ENCODE measurements around the gene IFIH1. TPM values are rescaled to one million over a fixed set of nuclear protein-coding genes. Genes with fewer than 3 reads are reported as not detected.
A peak's percentile ranks its signal among the peaks of the same experiment; 100 is the strongest.

IFIH1 gene
- total RNA-seq, 2 donors from 2014 or later: 8.5 to 11.4 TPM

DNA sequence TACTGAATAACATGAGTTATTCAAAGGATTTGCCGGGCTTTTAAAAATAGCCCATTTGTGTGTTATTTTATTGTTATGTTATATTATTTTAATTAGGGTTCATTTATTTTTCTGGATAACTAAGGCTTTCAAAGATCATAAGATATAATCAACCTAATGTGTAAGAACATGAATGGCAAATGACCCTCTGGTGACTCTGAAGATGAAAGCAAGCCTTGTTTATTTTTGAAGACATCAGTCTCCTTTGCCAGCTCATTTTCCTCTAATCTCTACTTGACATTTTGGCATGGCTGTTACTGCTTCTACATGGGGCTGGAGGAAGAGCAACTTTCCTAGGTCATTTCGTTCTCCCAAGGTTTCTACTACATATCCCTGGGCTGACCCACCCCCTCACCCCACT is 85.8 kb downstream of the IFIH1 start:
- intact Hi-C loops (cut with DNase I): no loop called here
- no peak for DNase-seq
- no peak for ATAC-seq

DNA sequence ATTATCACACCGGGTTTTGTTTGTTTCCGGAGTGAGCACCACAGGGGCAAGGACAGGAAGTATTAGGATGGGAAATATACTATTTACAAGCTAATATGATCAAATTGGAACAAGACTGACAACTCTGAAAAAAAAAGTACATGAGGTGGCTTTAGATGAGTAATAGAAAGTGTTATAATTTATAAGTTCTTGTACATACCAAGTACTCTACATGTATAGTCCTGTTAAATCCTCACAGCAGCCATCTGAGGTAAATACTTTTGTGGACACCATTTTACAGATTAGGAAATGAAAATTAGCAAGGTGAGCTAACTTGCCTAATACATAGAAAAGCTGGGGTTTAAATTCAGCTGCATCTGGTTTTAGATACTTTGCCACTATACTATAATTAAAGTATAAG is 86.5 kb downstream of the IFIH1 start:
- intact Hi-C loops (cut with DNase I): no loop called here
- no peak for ATAC-seq

DNA sequence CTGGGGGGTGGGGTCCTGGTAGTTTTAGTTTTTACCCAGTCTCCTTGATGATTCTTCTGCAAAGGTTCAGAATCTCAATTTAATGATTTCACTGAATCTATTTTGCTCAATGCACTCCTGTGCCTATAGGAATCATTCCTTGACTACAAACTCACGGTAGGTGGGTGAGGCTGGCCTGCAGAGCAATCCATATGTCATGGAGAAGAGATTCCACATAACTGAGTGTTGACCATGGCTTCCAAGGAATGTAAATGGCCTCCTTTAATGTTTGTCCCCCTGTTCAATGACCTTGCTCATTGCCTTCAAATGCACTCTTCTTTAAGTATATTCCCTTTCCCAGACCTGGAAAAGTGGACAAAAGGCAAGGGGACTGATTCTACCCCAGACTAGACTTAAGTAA is 87.7 kb downstream of the IFIH1 start:
- ATAC-seq (no peak), DNase-seq (no peak)
- intact Hi-C loops (cut with DNase I): no loop called here

More for the DNA sequence above, 86.5 kb downstream of the IFIH1 start:
- no peak for DNase-seq

DNA sequence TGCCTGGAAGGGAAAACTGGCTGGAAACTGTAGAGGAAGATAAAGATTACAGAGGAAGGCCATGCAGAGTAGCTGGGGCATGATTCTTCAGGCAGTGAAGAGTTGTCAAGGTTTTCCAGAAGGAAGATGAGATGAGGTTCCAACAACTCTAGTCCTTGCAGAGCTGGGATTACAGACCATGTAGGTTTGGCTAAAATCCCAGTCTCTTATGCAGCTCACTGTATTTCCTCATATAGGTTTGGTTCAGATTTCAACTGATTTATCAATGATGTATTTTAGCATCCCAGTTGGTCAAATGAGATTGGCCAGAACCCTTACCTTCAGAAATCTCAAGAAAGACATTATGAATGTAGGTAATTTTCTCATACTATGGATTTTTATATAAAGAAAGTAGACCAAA is 91.6 kb downstream of the IFIH1 start:
- intact Hi-C loops (cut with DNase I): no loop called here
- DNase-seq: no peak
- ATAC-seq: no peak

DNA sequence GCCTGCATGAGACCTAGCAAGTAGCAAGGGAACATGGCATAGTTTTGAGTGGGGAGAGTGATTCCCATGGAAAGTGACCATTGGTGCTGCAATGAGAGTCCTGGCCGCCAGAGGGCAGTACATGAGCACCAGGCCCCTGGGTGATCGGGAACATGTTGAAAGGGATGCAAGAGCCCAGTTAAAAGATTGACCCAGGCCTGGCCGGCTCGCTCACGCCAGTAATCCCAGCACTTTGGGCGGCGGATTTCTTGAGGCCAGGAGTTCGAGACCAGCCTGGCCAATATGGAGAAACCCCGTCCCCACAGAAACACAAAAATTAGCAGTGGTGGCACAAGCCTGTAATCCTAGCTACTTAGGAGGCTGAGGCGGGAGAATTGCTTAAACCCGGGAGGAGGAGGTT is 97.4 kb downstream of the IFIH1 start:
- ATAC-seq: peak; percentile 78 to 81

DNA sequence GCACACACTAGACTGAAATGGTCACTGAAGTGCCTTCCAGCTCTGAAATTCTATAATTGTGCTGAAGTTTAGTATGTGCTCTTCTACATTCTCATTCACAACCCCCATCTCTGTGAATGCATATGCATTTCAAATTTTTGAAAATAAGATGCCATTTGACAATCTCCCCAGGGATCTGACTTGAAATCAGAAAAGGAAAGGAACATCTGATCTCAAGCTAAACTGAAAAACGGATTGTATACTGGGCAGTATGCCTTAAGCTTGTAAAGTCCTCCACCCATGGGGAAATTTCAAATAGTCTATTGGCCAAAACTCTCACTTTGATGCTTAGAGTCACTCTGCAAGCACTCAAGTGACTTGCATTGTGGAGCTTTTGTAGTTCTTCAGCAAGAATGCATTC is 98.1 kb downstream of the IFIH1 start:
- intact Hi-C loops (cut with DNase I): loop anchor here (1.0 to 5.0 kb wide), 2 partner anchors 77 to 78 kb away; no protein-coding TSS in a partner anchor
- ATAC-seq (no peak), DNase-seq (no peak)

More for the DNA sequence above, 97.4 kb downstream of the IFIH1 start:
- DNase-seq: peak; percentile 61
- intact Hi-C loops (cut with DNase I): loop anchor here in 1 of 2 donors (5.0 kb wide), 1 partner anchor 76 kb away; no protein-coding TSS in a partner anchor

DNA sequence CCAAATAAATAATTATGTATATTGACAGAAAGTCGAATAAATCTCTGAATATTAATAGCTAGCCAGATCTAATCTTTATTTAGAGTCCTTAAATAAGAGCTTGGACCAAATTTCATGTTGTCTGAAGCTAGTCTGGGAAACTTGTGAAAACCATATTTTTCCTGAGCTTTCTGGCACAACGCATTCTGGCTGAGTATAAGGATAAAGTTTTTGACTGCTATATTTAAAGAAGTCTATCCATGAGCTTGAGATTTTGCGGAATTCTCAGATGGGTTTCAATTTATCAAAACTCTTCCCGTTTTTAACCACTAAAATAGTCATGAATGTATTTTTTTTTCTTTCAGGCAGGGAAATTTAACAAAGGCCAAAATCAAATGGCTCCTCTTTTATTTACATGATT is 99.1 kb downstream of the IFIH1 start:
- intact Hi-C loops (cut with DNase I): no loop called here
- DNase-seq (no peak), ATAC-seq (no peak)

DNA sequence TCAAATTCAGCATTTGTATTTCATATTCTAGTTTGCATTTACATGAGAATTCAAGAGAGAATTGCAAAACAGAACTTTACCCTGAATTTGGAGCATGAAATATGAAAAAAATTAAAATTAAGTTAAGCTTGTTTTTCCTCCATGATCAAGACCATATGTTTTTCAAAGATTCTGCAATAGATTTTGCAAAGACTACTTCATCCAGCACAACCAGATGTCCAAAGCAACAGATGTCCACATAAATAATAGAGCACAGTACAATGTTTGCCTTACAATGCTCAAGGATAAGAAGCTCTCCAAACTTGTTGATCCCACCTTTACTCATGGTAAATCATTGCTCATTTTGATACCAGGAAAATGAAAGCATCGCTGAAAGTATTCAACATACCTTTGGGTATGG is 100.9 kb downstream of the IFIH1 start:
- no peak for ATAC-seq
- no peak for DNase-seq
- intact Hi-C loops (cut with DNase I): no loop called here

Other genes starting within 250 kb of the IFIH1 start
- gene DPP4, start 244.5 kb downstream of the IFIH1 start, total RNA-seq: 1 to 10 TPM; 1.7 to 2.0 TPM
- not detected for gene GCG, start 166.4 kb downstream of the IFIH1 start, total RNA-seq
- 1 to 10 TPM; 1.4 to 3.4 TPM for gene FAP, start 75.2 kb downstream of the IFIH1 start, total RNA-seq
- 10 to 100 TPM; 17.5 to 18.4 TPM for gene GCA, start 25.4 kb upstream of the IFIH1 start, total RNA-seq

Measured in left cardiac atrium (tissue), 4 donors.